Measurements from ENCODE around the gene ARHGEF19. TPM values are rescaled to one million over a fixed set of nuclear protein-coding genes. Genes with fewer than 3 reads are reported as not detected.
"Not testable (repeated sequence)": the region's sequence is repeated elsewhere in the genome, so short reads cannot be mapped to it uniquely, and the experiment has no call there.

Gene ARHGEF19
- total RNA-seq, 4 donors from 2014 or later, result 11.9 to 32.3 (median 17.5) TPM

- peak; percentile 96 for DNase-seq
- H3K36me3 ChIP-seq, result no peaks in the 10 kb centered on the region
- H3K9me3 ChIP-seq, result no peaks in the 10 kb centered on the region
- peak overlapping the region in 1 of 3 donors; percentile 50 for H3K27ac ChIP-seq
- intact Hi-C loops (cut with DNase I), result no loop called here
- peaks cover 16 to 34% of the 10 kb centered on the region in 2 donors for H3K4me1 ChIP-seq
- 4 to 10% methylated on average over 28 to 30 of the region's 33 CpGs for WGBS, 2 donors
- TF ChIP-seq CTCF (IDR thresholded peaks at IDR 0.05) (no peak), POLR2A (IDR thresholded peaks at IDR 0.05) (peak in 1 of 2 donors; percentile 68)
- no peaks in the 10 kb centered on the region for H3K27me3 ChIP-seq
- peak overlapping the region in 2 of 3 donors; percentile 32 to 35 for H3K4me3 ChIP-seq (replicated peaks in 1 of 3)
These were observed 3.7 kb upstream of the ARHGEF19 start for GRCh38 chr1:16215882-16216753.

DNA sequence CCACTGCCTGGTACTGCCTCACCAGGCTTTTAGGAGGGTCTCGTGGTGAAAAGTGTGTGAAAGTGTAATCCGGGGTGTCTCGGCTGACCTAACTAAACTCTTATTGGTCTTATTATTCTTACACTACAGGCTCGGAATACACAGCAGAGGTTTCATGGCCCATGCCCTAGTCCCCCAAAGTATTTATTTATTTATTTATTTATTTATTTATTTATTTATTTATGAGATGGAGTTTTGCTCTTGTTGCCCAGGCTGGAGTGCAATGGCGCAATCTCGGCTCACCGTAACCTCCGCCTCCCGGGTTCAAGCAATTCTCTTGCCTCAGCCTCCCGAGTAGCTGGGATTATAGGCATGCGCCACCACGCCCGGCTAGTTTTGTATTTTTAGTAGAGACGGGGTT, 2.8 kb upstream of the ARHGEF19 start:
- not testable (repeated sequence) for DNase-seq

GRCh38 chr1:16213544-16213943, 1.1 kb upstream of the ARHGEF19 start:
- 97 to 98% methylated on average over 3 of the region's 3 CpGs for WGBS, 2 donors
- DNase-seq; H3K27me3 ChIP-seq; H3K4me3 ChIP-seq (replicated peaks in 1 of 3); intact Hi-C loops (cut with DNase I); H3K36me3 ChIP-seq; H3K9me3 ChIP-seq: not testable (repeated sequence)
- Histone ChIP-seq H3K27ac (peak overlapping the region in 2 of 3 donors; percentile 80 to 82), H3K4me1 (peaks cover 32 to 51% of the 10 kb centered on the region in 2 donors)

More for the DNA sequence above, 2.8 kb upstream of the ARHGEF19 start:
- H3K9me3 ChIP-seq; H3K27ac ChIP-seq; H3K36me3 ChIP-seq; H3K27me3 ChIP-seq; H3K4me3 ChIP-seq (replicated peaks in 1 of 3); intact Hi-C loops (cut with DNase I): not testable (repeated sequence)
- H3K4me1 ChIP-seq, result peaks cover 25 to 43% of the 10 kb centered on the region in 2 donors
- 94 to 96% methylated on average over 14 of the region's 14 CpGs for WGBS, 2 donors

GRCh38 chr1:16213013-16213412, 561 bp upstream of the ARHGEF19 start:
- H3K36me3 ChIP-seq, result no peaks in the 10 kb centered on the region
- H3K27me3 ChIP-seq, result no peaks in the 10 kb centered on the region
- no peak overlapping the region for H3K4me3 ChIP-seq (replicated peaks in 1 of 3)
- intact Hi-C loops (cut with DNase I), result no loop called here
- H3K27ac ChIP-seq, result peak overlapping the region; percentile 80 to 88 (median 82)
- WGBS, 2 donors, result 53 to 68% methylated on average over 3 of the region's 3 CpGs
- TF ChIP-seq CTCF (IDR thresholded peaks at IDR 0.05), result no peak
- TF ChIP-seq POLR2A (IDR thresholded peaks at IDR 0.05), result no peak
- no peaks in the 10 kb centered on the region for H3K9me3 ChIP-seq
- no peak for DNase-seq
- H3K4me1 ChIP-seq, result peaks cover 32 to 53% of the 10 kb centered on the region in 2 donors

- DNase-seq, result no peak
- Histone ChIP-seq H3K27me3 (no peaks in the 10 kb centered on the region), H3K4me1 (peaks cover 40 to 60% of the 10 kb centered on the region in 2 donors), H3K36me3 (no peaks in the 10 kb centered on the region), H3K27ac (peak overlapping the region; percentile 80 to 88 (median 82)), H3K9me3 (no peaks in the 10 kb centered on the region), H3K4me3 (replicated peaks in 1 of 3) (peak overlapping the region in 1 of 3 donors; percentile 19)
- WGBS, 2 donors, result 47 to 50% methylated on average over 6 of the region's 6 CpGs
- TF ChIP-seq CTCF (IDR thresholded peaks at IDR 0.05), result no peak
- TF ChIP-seq POLR2A (IDR thresholded peaks at IDR 0.05), result no peak
- intact Hi-C loops (cut with DNase I), result no loop called here
These were observed 628 bp downstream of the ARHGEF19 start for GRCh38 chr1:16211824-16212223.

GRCh38 chr1:16210581-16210980, 1.9 kb downstream of the ARHGEF19 start:
- peak overlapping the region in 2 of 3 donors; percentile 80 to 82 for H3K27ac ChIP-seq
- DNase-seq, result no peak
- no peaks in the 10 kb centered on the region for H3K36me3 ChIP-seq
- intact Hi-C loops (cut with DNase I), result no loop called here
- H3K4me3 ChIP-seq (replicated peaks in 1 of 3), result no peak overlapping the region
- 65 to 68% methylated on average over 4 of the region's 4 CpGs for WGBS, 2 donors
- TF ChIP-seq POLR2A (IDR thresholded peaks at IDR 0.05), result no peak
- TF ChIP-seq CTCF (IDR thresholded peaks at IDR 0.05), result no peak
- H3K9me3 ChIP-seq, result no peaks in the 10 kb centered on the region
- no peaks in the 10 kb centered on the region for H3K27me3 ChIP-seq
- H3K4me1 ChIP-seq, result peaks cover 44 to 56% of the 10 kb centered on the region in 2 donors

Measured in thyroid gland (tissue), 4 donors.